HG02588 (cell line): ENCODE results near the gene ACVR2A.

Experiments used
- ATAC-seq: cut with Tn5 transposase; IDR thresholded peaks from one replicate; pipeline ENCODE4 v1.9.1; 2021; ENCODE audit warnings: mild to moderate bottlenecking, moderate library complexity; ENCODE audit not compliant: unreplicated experiment

Gene ACVR2A

DNA sequence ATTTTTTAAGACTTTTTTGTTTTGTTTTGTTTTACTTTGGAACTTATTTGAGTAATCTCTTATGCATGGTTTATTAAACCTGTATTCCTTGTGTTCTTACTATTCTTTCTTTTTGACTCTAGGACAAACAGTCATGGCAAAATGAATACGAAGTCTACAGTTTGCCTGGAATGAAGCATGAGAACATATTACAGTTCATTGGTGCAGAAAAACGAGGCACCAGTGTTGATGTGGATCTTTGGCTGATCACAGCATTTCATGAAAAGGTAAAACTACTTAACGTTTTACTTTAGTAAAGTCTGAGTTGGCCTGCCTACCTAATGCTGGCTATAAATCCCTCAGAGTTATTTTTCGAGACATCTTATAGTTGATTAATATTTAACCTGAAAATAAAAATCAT lies 72.3 kb downstream of the ACVR2A start:
- no peak for ATAC-seq

GRCh38 chr2:147923846-147924245 lies 79.0 kb downstream of the ACVR2A start:
- ATAC-seq, result no peak

DNA sequence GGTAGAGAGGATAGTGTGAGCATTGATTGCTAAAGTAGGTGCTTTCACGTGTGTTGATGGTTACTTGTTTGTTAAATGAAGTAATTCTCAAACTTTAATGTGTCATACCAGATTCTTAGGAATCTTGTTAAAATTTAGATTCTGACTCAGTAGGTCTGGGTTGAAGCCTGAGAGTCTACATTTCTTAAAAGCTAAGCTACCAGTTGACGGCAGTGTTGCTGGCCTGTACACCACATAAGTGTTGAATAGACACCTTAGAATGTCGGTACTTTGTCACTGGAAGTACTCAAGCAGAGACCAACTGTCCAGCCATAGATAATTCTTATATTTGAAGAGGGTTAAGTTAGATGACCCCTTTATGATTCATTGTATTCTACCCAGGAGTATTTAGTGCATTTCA lies 79.8 kb downstream of the ACVR2A start:
- no peak for ATAC-seq

DNA sequence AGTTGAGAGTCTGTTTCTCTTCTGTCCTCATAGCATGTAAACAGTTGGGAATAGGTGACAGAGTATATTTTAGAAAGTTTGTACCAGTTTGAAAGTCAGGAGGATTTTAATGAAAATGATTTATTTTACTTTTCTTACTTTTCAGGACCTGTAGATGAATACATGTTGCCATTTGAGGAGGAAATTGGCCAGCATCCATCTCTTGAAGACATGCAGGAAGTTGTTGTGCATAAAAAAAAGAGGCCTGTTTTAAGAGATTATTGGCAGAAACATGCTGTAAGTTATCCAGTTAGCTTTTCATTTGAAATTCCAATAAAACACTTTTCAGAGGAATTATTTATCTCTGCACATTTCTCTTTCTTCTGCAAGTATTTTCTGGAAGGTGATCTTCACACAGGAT lies 81.1 kb downstream of the ACVR2A start:
- ATAC-seq, result no peak

GRCh38 chr2:147927053-147927588 lies 82.3 kb downstream of the ACVR2A start:
- ATAC-seq, result no peak

- no peak for ATAC-seq
Observed at GRCh38 chr2:147933931-147934330, 89.1 kb downstream of the ACVR2A start.

DNA sequence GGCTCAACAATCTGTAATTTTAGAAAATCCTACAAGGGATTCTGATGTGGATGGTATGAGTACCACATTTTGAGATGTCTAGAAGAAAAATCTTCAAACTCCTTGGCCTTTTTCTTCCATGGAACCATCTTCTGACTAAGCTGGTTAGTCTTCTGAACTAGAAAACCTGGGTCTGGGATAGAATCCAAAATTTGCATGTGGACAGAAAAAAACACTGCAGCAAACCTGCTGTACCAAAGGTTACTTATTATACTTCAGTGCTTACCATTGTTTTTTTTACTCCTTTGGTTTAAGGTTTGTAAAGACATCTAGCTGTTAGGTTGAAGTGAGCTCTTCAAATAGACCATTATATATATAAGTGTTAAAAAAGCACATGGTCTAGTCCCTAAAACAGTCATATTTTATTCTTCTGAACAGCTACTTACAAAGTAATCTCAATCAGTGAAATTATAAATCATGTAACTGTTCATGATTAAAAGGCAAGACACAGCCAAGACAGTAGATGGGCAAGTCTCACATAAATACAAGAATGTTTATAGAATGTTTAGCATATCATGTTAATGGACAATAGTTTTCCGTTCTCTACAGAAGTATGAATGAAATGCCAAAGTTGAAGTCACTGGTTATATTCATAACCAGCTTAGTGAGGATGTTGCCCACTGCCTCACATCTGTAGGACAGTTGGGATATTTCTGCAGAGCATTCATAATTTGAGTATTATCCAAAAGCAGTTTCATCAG lies 90.2 kb downstream of the ACVR2A start:
- no peak for ATAC-seq

DNA sequence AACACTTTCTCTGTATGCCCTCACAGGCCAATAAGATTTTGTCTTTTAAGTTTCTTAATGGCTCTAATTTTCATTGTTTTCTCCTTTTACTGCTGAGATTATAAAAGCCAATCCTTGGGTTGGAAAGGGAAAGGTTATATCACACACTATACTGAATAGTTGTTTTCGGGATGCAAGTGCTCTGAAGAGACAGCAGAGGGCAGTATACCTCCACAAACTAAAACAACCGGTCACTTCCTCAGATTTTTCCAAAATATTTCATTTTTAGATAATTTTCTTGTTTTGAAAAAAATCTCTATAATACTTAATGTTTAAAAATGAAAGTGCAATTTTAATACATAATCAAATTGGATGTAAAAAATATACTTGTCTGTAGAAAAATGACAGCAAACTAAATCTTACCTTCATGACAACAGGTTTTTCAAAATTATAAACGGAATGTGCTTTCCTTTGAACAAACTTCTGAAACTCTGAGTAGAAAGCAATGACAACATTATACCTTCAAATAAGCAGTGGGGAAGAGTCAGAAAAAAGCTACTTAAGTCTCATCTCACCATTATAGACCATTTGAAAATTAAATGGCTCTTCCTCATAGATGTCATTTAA lies 93.0 kb downstream of the ACVR2A start:
- ATAC-seq, result no peak

GRCh38 chr2:147939313-147939712 lies 94.5 kb downstream of the ACVR2A start:
- ATAC-seq, result no peak

DNA sequence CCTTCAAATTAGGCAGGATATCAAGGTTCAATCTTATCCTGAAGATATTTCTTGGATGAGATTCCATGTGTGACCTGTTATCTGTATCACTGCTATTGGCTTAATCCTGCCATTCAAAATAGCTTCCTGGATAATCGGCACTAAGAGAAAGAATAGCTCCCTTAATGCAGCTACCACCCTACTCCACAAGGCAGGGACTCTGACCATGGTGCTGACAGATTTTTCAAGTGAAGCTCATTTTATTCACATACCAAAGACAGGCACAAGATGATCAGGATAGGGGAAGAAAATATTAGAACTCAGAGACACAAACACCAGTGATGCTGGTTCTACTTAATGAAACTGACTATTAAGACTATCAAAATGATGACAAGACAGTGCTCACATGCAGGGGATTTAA lies 100.8 kb downstream of the ACVR2A start:
- ATAC-seq, result no peak

- no peak for ATAC-seq
Observed at GRCh38 chr2:147952118-147952517, 107.3 kb downstream of the ACVR2A start.

DNA sequence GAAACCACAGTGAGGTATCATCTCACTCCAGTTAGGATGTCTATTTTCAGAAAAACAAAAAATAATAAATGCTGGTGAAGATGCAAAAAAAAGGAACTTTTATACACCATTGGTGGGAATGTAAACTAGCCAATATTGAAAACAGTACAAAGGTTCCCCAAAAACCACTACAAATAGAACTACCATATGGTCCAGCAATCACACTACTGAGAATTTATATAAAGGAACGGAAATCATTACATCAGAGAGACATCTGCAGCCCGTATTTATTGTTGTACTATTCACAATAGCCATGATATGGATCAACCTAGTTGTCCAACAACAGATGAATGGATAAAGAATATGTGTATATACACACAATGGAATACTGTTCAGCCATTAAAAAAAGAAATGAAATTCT lies 123.7 kb downstream of the ACVR2A start:
- ATAC-seq, result no peak

GRCh38 chr2:147976102-147976501 lies 131.3 kb downstream of the ACVR2A start:
- ATAC-seq, result no peak

DNA sequence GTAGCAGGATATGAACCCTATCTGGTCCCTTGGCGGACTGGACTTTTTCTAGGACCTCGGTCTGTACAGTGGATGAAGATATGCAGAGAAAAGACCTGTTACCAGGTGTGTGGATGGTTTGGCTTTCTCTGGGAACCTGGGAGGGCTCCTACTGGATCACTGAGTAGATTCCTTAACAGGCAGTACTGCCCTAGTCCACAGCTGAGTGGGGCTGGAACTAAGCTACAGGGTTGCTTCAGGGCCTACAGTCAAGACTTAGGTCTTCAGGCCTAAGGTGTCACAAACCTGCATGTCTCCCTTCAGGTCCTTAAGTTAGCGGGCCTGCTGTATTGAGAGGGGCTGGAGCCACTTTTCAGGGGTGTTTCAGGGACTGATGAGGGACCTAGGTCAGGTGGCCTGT lies 132.8 kb downstream of the ACVR2A start:
- ATAC-seq, result no peak
